ENCODE data around the gene CD81. TPM values are rescaled to one million over a fixed set of nuclear protein-coding genes. Genes with fewer than 3 reads are reported as not detected.

The CD81 gene
- total RNA-seq, 1 experiment from 2014 or later: 183 TPM

DNA sequence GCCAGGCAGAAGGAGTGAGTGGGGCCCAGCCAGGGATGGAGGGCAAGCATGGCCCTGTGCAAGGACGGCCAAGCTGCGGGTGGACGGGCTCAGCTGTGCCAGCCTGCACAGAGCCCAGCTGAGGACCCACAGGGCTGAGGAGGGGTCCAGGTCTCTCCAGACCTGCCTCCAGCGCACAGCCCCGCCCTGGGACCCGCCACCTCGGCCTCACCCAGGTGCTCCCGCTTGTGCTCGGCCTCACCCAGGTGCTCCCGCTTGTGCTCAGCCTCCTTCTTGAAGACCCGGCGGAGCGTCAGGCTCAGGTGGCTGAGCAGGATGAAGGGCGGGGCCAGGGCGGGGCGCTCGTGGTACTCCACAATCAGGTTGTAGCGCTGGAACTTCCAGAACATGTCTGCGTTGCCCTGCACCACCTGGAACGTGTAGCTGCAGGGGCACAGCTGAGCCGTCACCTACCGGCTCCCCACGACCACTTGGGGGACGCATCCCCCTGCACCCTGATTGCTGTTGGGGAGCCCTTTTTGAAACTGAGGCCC lies 29.8 kb downstream of the CD81 start:
- H3K4me3 Mint-ChIP-seq (ENCODE audit: unreplicated experiment): no peak overlapping the region
- BruUV-seq (replicated peaks): no TSS peak
- POLR2A ChIA-PET: no interaction called here
- no peaks in the 10 kb centered on the region for H3K4me1 Mint-ChIP-seq (ENCODE audit: insufficient read depth, unreplicated experiment)
- peaks cover 10% of the 10 kb centered on the region for H3K36me3 Mint-ChIP-seq (ENCODE audit: insufficient read depth, unreplicated experiment)
- intact Hi-C loops (cut with micrococcal nuclease): no loop called here
- H3K27ac Mint-ChIP-seq (ENCODE audit: low read depth, unreplicated experiment): no peak overlapping the region
- H3K9me3 Mint-ChIP-seq (ENCODE audit: unreplicated experiment): no peaks in the 10 kb centered on the region
- no peaks in the 10 kb centered on the region for H3K27me3 Mint-ChIP-seq (ENCODE audit: insufficient read depth, unreplicated experiment)
- CTCF ChIA-PET: interaction anchor here (1.7 to 2.6 kb wide), 2 partner anchors 14 kb away, joined by 8 to 9 read pairs; no protein-coding TSS in a partner anchor
- no peak for DNase-seq (ENCODE audit: unreplicated experiment)
- TF ChIP-seq, protein P1, sequence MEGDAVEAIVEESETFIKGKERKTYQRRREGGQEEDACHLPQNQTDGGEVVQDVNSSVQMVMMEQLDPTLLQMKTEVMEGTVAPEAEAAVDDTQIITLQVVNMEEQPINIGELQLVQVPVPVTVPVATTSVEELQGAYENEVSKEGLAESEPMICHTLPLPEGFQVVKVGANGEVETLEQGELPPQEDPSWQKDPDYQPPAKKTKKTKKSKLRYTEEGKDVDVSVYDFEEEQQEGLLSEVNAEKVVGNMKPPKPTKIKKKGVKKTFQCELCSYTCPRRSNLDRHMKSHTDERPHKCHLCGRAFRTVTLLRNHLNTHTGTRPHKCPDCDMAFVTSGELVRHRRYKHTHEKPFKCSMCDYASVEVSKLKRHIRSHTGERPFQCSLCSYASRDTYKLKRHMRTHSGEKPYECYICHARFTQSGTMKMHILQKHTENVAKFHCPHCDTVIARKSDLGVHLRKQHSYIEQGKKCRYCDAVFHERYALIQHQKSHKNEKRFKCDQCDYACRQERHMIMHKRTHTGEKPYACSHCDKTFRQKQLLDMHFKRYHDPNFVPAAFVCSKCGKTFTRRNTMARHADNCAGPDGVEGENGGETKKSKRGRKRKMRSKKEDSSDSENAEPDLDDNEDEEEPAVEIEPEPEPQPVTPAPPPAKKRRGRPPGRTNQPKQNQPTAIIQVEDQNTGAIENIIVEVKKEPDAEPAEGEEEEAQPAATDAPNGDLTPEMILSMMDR (IDR thresholded peaks at IDR 0.05; ENCODE audit: unreplicated experiment): no peak

DNA sequence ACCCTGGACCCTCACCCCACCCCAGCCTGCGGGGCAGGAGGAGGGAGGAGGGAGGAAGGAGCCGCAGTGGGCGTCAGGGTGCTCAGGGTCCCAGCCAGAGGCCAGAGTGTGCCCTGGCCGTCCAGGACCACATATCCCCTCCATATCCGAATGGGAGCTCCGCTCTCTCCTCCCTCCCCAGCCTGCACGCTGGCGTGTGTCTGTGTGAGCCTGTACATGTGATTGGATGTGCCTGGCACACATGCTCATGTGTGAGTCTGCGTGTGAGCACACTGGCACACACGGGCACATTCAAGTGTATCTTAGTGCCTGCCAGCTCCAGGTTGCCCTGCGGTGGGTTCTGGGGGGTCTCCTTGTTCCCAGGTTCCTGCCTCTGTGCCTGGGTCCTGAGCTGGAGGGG lies 31.6 kb downstream of the CD81 start:
- intact Hi-C loops (cut with micrococcal nuclease): no loop called here
- TF ChIP-seq, protein P1 (IDR thresholded peaks at IDR 0.05; ENCODE audit: unreplicated experiment): no peak
- POLR2A ChIA-PET: interaction anchor here (0.6 to 1.7 kb wide), 2 partner anchors 8 to 10 kb away, joined by 3 to 5 read pairs; partner anchors contain the start of gene TSSC4
- H3K27ac Mint-ChIP-seq (ENCODE audit: low read depth, unreplicated experiment): no peak overlapping the region
- H3K27me3 Mint-ChIP-seq (ENCODE audit: insufficient read depth, unreplicated experiment): no peaks in the 10 kb centered on the region
- BruUV-seq (replicated peaks): no TSS peak
- DNase-seq (ENCODE audit: unreplicated experiment): no peak
- CTCF ChIA-PET: interaction anchor here (0.6 to 1.9 kb wide), 5 partner anchors 11 to 813 kb away, joined by 3 to 9 read pairs (median 3); no protein-coding TSS in a partner anchor
- no peaks in the 10 kb centered on the region for H3K4me1 Mint-ChIP-seq (ENCODE audit: insufficient read depth, unreplicated experiment)
- H3K9me3 Mint-ChIP-seq (ENCODE audit: unreplicated experiment): no peaks in the 10 kb centered on the region
- H3K4me3 Mint-ChIP-seq (ENCODE audit: unreplicated experiment): no peak overlapping the region
- H3K36me3 Mint-ChIP-seq (ENCODE audit: insufficient read depth, unreplicated experiment): peaks cover 2% of the 10 kb centered on the region

DNA sequence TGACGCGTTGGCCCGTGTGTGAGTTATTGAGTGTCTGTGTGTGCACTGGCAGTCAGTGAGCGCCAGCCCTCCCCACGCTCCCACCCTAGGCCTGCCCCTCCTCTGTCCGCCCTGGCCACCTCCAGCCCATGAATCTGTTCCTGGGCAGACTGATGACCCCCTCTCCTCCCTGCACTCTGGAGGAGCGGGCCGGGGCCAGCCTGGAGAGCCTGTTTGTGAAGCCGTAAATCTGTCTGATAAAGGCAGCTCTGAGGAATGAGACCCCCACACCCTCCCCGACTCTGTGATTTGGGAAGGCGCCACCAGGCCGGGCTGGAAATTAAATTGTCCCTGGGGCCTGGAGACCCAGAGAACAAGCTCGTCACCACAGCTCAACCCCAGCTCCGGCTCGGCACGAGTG lies 32.0 kb downstream of the CD81 start:
- Mint-ChIP-seq H3K27me3 (ENCODE audit: insufficient read depth, unreplicated experiment) (no peaks in the 10 kb centered on the region), H3K4me3 (ENCODE audit: unreplicated experiment) (no peak overlapping the region), H3K36me3 (ENCODE audit: insufficient read depth, unreplicated experiment) (no peaks in the 10 kb centered on the region), H3K4me1 (ENCODE audit: insufficient read depth, unreplicated experiment) (no peaks in the 10 kb centered on the region), H3K27ac (ENCODE audit: low read depth, unreplicated experiment) (no peak overlapping the region), H3K9me3 (ENCODE audit: unreplicated experiment) (no peaks in the 10 kb centered on the region)
- BruUV-seq (replicated peaks): no TSS peak
- TF ChIP-seq, protein P1 (IDR thresholded peaks at IDR 0.05; ENCODE audit: unreplicated experiment): no peak
- intact Hi-C loops (cut with micrococcal nuclease): no loop called here
- DNase-seq (ENCODE audit: unreplicated experiment): no peak
- CTCF ChIA-PET: interaction anchor here (0.6 to 1.9 kb wide), 3 partner anchors 10 to 814 kb away, joined by 3 to 7 read pairs (median 3); no protein-coding TSS in a partner anchor
- POLR2A ChIA-PET: interaction anchor here (1.7 kb wide), 1 partner anchor 9 kb away, joined by 5 read pairs; the partner anchor contains the start of gene TSSC4

DNA sequence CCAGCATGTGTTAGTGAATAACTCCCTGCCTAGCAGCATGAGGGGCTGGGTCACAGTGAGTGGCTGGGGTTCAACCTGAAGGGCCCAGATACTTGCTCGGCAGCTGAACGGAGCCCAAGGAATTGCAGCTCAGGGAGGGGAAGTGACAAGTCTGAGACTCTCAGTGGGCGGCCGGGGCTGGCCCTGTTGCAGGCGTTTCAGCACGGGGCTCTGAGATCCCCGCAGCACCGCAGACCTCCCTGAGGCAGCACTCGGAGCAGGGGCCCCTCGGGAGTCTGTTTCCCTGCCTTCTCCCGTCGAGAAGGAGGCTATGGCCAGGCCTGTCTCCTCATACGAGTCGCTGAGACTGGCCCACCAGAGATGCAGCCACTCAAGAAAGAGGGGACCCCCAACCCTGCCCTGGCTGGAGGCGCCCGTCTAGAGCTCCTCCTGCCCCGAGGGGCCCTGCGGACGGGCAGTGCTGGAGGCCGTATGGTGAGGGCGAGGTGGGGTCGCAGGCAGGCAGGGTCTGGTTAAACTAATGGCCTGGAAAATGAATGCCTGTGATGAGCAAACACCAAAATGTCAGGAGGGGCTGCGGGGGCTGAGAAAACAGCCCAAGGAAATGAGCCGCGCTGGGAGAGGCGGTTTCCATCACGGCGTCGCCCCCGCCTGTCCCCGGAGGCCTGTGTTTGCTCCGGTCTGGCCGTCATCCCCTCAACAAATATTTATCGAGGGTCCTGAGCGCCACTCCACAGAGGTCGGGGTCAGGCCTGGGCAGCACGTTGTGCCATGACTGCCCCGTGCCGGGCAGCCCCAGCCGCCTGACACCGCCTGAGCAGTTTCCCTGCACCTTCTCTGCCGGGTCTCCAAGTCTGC lies 32.7 kb downstream of the CD81 start:
- no peaks in the 10 kb centered on the region for H3K9me3 Mint-ChIP-seq (ENCODE audit: unreplicated experiment)
- TF ChIP-seq, protein P1 (IDR thresholded peaks at IDR 0.05; ENCODE audit: unreplicated experiment): no peak
- ChIA-PET CTCF (interaction anchor here (0.7 to 1.9 kb wide), 3 partner anchors 10 to 106 kb away, joined by 3 to 7 read pairs (median 4); no protein-coding TSS in a partner anchor), POLR2A (interaction anchor here (1.7 kb wide), 1 partner anchor 9 kb away, joined by 5 read pairs; the partner anchor contains the start of gene TSSC4)
- H3K4me3 Mint-ChIP-seq (ENCODE audit: unreplicated experiment): no peak overlapping the region
- no peaks in the 10 kb centered on the region for H3K4me1 Mint-ChIP-seq (ENCODE audit: insufficient read depth, unreplicated experiment)
- no peak for DNase-seq (ENCODE audit: unreplicated experiment)
- H3K36me3 Mint-ChIP-seq (ENCODE audit: insufficient read depth, unreplicated experiment): no peaks in the 10 kb centered on the region
- intact Hi-C loops (cut with micrococcal nuclease): no loop called here
- no TSS peak for BruUV-seq (replicated peaks)
- H3K27ac Mint-ChIP-seq (ENCODE audit: low read depth, unreplicated experiment): no peak overlapping the region
- no peaks in the 10 kb centered on the region for H3K27me3 Mint-ChIP-seq (ENCODE audit: insufficient read depth, unreplicated experiment)
